ENCODE data around the gene NLRP1.

The NLRP1 gene

GRCh38 chr17:5555254-5555653, 29.1 kb downstream of the NLRP1 start:
- Histone ChIP-seq H3K79me2 (ENCODE audit: insufficient read depth, low read length) (no peaks in the 10 kb centered on the region), H3K4me3 (ENCODE audit: low read length, poor library complexity, severe bottlenecking) (no peak overlapping the region), H3K9me3 (ENCODE audit: insufficient read depth, low read depth, low read length) (no peaks in the 10 kb centered on the region), H2AFZ (ENCODE audit: low read length) (no peak overlapping the region), H3K27me3 (ENCODE audit: insufficient read depth, low read length, poor library complexity, severe bottlenecking) (no peaks in the 10 kb centered on the region), H4K20me1 (ENCODE audit: insufficient read depth, low read length, poor library complexity, severe bottlenecking) (no peaks in the 10 kb centered on the region), H3K4me1 (ENCODE audit: insufficient read depth, low read length, poor library complexity, severe bottlenecking) (no peaks in the 10 kb centered on the region), H3K4me2 (ENCODE audit: low read depth, low read length, poor library complexity, severe bottlenecking) (no peak overlapping the region), H3K36me3 (ENCODE audit: insufficient read depth, low read length) (no peaks in the 10 kb centered on the region), H3F3A (ENCODE audit: low read depth) (no peaks in the 10 kb centered on the region), H3K9me2 (replicated peaks; ENCODE audit: low read depth, low read length) (no peaks in the 10 kb centered on the region), H3K9ac (ENCODE audit: low read depth, low read length, poor library complexity, severe bottlenecking) (no peak overlapping the region)
- TF ChIP-seq EZH2phosphoT487 (IDR thresholded peaks at IDR 0.05; ENCODE audit: borderline replicate concordance) = no peak
- TF ChIP-seq CTCF (conservative IDR thresholded peaks at IDR 0.05; ENCODE audit: low read length) = no peak

GRCh38 chr17:5553479-5553878, 30.8 kb downstream of the NLRP1 start:
- Histone ChIP-seq H3K79me2 (ENCODE audit: insufficient read depth, low read length) (no peaks in the 10 kb centered on the region), H3K9me2 (replicated peaks; ENCODE audit: low read depth, low read length) (no peaks in the 10 kb centered on the region), H4K20me1 (ENCODE audit: insufficient read depth, low read length, poor library complexity, severe bottlenecking) (no peaks in the 10 kb centered on the region), H3K4me3 (ENCODE audit: low read length, poor library complexity, severe bottlenecking) (no peak overlapping the region), H2AFZ (ENCODE audit: low read length) (no peak overlapping the region), H3F3A (ENCODE audit: low read depth) (no peaks in the 10 kb centered on the region), H3K9ac (ENCODE audit: low read depth, low read length, poor library complexity, severe bottlenecking) (no peak overlapping the region), H3K36me3 (ENCODE audit: insufficient read depth, low read length) (no peaks in the 10 kb centered on the region), H3K9me3 (ENCODE audit: insufficient read depth, low read depth, low read length) (no peaks in the 10 kb centered on the region), H3K4me2 (ENCODE audit: low read depth, low read length, poor library complexity, severe bottlenecking) (no peak overlapping the region), H3K27me3 (ENCODE audit: insufficient read depth, low read length, poor library complexity, severe bottlenecking) (no peaks in the 10 kb centered on the region), H3K4me1 (ENCODE audit: insufficient read depth, low read length, poor library complexity, severe bottlenecking) (no peaks in the 10 kb centered on the region)
- TF ChIP-seq CTCF (conservative IDR thresholded peaks at IDR 0.05; ENCODE audit: low read length) (no peak), EZH2phosphoT487 (IDR thresholded peaks at IDR 0.05; ENCODE audit: borderline replicate concordance) (no peak)

GRCh38 chr17:5552841-5553240, 31.5 kb downstream of the NLRP1 start:
- H3F3A ChIP-seq (ENCODE audit: low read depth) = no peaks in the 10 kb centered on the region
- no peak for TF ChIP-seq CTCF (conservative IDR thresholded peaks at IDR 0.05; ENCODE audit: low read length)
- TF ChIP-seq EZH2phosphoT487 (IDR thresholded peaks at IDR 0.05; ENCODE audit: borderline replicate concordance) = no peak
- no peaks in the 10 kb centered on the region for H3K79me2 ChIP-seq (ENCODE audit: insufficient read depth, low read length)
- H4K20me1 ChIP-seq (ENCODE audit: insufficient read depth, low read length, poor library complexity, severe bottlenecking) = no peaks in the 10 kb centered on the region
- no peaks in the 10 kb centered on the region for H3K4me1 ChIP-seq (ENCODE audit: insufficient read depth, low read length, poor library complexity, severe bottlenecking)
- H3K4me2 ChIP-seq (ENCODE audit: low read depth, low read length, poor library complexity, severe bottlenecking) = no peak overlapping the region
- no peak overlapping the region for H3K9ac ChIP-seq (ENCODE audit: low read depth, low read length, poor library complexity, severe bottlenecking)
- H3K27me3 ChIP-seq (ENCODE audit: insufficient read depth, low read length, poor library complexity, severe bottlenecking) = no peaks in the 10 kb centered on the region
- H3K36me3 ChIP-seq (ENCODE audit: insufficient read depth, low read length) = no peaks in the 10 kb centered on the region
- no peak overlapping the region for H3K4me3 ChIP-seq (ENCODE audit: low read length, poor library complexity, severe bottlenecking)
- H2AFZ ChIP-seq (ENCODE audit: low read length) = no peak overlapping the region
- H3K9me2 ChIP-seq (replicated peaks; ENCODE audit: low read depth, low read length) = no peaks in the 10 kb centered on the region
- no peaks in the 10 kb centered on the region for H3K9me3 ChIP-seq (ENCODE audit: insufficient read depth, low read depth, low read length)

All from Loucy (cell line).